Lung (tissue), 12 donors: ENCODE measurements around the gene MDH1. TPM values are rescaled to one million over a fixed set of nuclear protein-coding genes. Genes with fewer than 3 reads are reported as not detected.

Experiments
- ATAC-seq: fragments of 200-7000 bp; cut with Tn5 transposase; one replicate; pipeline ENCODE4 v1.9.1; 2020; ENCODE audit warnings: moderate number of reproducible peaks; ENCODE audit not compliant: insufficient read depth, low FRiP score
- DNase-seq, 3 donors: peaks; one replicate each; pipeline ENCODE4 v3.0.0-alpha.2; 2013 to 2017
- H3K27ac ChIP-seq, 2 donors: one replicate each; pipeline ENCODE4 v1.5.1; 2013; ENCODE audit warnings: mild to moderate bottlenecking in 2 of 2, moderate library complexity in 2 of 2, control low read depth in 1 of 2, inconsistent platforms in 1 of 2, low read depth in 1 of 2, low read length in 1 of 2
- H3K27me3 ChIP-seq, 3 donors: one replicate each; pipeline ENCODE4 v1.5.1; 2013; ENCODE audit warnings: low read length in 2 of 3; ENCODE audit not compliant: control insufficient read depth in 3 of 3, insufficient read depth in 3 of 3
- H3K36me3 ChIP-seq, 4 donors: one replicate each; pipeline ENCODE4 v1.5.1; 2013; ENCODE audit warnings: low read length in 4 of 4, mild to moderate bottlenecking in 1 of 4, moderate library complexity in 1 of 4; ENCODE audit not compliant: control insufficient read depth in 4 of 4, insufficient read depth in 4 of 4
- H3K4me1 ChIP-seq, 5 donors: one replicate each; pipeline ENCODE4 v1.5.1; 2013; ENCODE audit warnings: low read length in 5 of 5, mild to moderate bottlenecking in 2 of 5, moderate library complexity in 1 of 5; ENCODE audit not compliant: control insufficient read depth in 5 of 5, insufficient read depth in 5 of 5
- H3K4me3 ChIP-seq: one replicate; pipeline ENCODE4 v1.5.1; 2013; ENCODE audit warnings: mild to moderate bottlenecking, control low read depth, moderate library complexity
- H3K9ac ChIP-seq, 2 donors: one replicate each; pipeline ENCODE4 v1.5.1; 2013; ENCODE audit warnings: low read length in 2 of 2, control low read depth in 1 of 2; ENCODE audit not compliant: insufficient read depth in 1 of 2
- H3K9me3 ChIP-seq, 4 donors: one replicate each; pipeline ENCODE4 v1.5.1; 2013; ENCODE audit warnings: low read length in 3 of 4, mild to moderate bottlenecking in 1 of 4, moderate library complexity in 1 of 4; ENCODE audit not compliant: control insufficient read depth in 4 of 4, insufficient read depth in 3 of 4
- WGBS, 2 donors: extraction: QIAGEN DNeasy Blood & Tissue Kit; methylation state at CpG; one replicate each; pipeline ENCODE4 v1.1.7; 2013; 5-methylcytosine and 5-hydroxymethylcytosine counted together
- polyA plus RNA-seq, 2 donors: library from polyadenylated mRNA; stranded (reverse); fragments of 200-250 nt; gene quantifications; one replicate each; pipeline ENCODE4 v1.2.1, GENCODE V29; 2013
- total RNA-seq, 2 donors: library from RNA; depleted of rRNA in 1 of 2; stranded (reverse); fragments of >200 nt in 1 of 2; gene quantifications; one replicate each; pipeline ENCODE4 v1.2.1, GENCODE V29; 2014 to 2021
- TF ChIP-seq, protein P1 (sequence below): IDR thresholded peaks from 2 replicates; pipeline ENCODE4 v1.5.1; 2012; ENCODE audit warnings: mild to moderate bottlenecking; ENCODE audit errors: control extremely low read depth, extremely low read depth
- donor health status: control.
- donor health status: control.
- donor health status: Bipolar disorder and iron deficiency.
- donor health status: healthy.
- donor health status: DM: yes; HTN: yes; CAD: no.

The MDH1 gene
- total and polyA plus RNA-seq, 4 donors: 110 to 203 (median 120) TPM

DNA sequence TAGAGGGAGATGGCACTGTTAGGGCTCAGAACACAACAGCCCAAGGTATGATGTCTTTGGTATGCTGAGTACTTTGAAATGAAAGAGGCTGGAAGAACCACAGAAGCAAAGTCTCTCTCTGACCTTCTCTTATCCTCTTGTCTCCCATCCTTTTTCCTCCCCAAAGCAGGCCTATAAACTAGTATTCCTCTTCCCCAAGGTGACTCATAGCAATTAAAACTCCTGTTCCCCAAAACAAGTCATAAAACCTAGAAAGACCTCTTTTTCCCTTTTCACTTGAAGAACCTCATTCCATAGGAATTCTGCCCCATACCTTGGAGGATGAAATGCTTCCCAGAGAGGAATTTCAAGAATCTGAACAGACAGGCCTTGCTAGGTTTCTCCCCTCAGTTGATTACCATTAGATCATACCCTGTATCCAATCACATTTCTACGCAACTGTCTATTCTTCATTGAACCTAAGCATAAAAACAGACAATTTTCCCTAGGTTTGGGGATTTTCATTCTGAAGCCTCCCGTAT is 25.7 kb downstream of the MDH1 start:
- Histone ChIP-seq H3K36me3 (no peaks in the 10 kb centered on the region), H3K4me1 (no peaks in the 10 kb centered on the region), H3K27me3 (no peaks in the 10 kb centered on the region), H3K9me3 (no peaks in the 10 kb centered on the region), H3K4me3 (no peak overlapping the region), H3K27ac (no peak overlapping the region), H3K9ac (no peak overlapping the region)
- no peak for ATAC-seq
- peak in 2 of 3 donors; percentile 6 to 14 for DNase-seq
- WGBS, 2 donors: 88 to 95% methylated on average over 2 of the region's 2 CpGs
- TF ChIP-seq, protein P1, sequence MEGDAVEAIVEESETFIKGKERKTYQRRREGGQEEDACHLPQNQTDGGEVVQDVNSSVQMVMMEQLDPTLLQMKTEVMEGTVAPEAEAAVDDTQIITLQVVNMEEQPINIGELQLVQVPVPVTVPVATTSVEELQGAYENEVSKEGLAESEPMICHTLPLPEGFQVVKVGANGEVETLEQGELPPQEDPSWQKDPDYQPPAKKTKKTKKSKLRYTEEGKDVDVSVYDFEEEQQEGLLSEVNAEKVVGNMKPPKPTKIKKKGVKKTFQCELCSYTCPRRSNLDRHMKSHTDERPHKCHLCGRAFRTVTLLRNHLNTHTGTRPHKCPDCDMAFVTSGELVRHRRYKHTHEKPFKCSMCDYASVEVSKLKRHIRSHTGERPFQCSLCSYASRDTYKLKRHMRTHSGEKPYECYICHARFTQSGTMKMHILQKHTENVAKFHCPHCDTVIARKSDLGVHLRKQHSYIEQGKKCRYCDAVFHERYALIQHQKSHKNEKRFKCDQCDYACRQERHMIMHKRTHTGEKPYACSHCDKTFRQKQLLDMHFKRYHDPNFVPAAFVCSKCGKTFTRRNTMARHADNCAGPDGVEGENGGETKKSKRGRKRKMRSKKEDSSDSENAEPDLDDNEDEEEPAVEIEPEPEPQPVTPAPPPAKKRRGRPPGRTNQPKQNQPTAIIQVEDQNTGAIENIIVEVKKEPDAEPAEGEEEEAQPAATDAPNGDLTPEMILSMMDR: no peak

DNA sequence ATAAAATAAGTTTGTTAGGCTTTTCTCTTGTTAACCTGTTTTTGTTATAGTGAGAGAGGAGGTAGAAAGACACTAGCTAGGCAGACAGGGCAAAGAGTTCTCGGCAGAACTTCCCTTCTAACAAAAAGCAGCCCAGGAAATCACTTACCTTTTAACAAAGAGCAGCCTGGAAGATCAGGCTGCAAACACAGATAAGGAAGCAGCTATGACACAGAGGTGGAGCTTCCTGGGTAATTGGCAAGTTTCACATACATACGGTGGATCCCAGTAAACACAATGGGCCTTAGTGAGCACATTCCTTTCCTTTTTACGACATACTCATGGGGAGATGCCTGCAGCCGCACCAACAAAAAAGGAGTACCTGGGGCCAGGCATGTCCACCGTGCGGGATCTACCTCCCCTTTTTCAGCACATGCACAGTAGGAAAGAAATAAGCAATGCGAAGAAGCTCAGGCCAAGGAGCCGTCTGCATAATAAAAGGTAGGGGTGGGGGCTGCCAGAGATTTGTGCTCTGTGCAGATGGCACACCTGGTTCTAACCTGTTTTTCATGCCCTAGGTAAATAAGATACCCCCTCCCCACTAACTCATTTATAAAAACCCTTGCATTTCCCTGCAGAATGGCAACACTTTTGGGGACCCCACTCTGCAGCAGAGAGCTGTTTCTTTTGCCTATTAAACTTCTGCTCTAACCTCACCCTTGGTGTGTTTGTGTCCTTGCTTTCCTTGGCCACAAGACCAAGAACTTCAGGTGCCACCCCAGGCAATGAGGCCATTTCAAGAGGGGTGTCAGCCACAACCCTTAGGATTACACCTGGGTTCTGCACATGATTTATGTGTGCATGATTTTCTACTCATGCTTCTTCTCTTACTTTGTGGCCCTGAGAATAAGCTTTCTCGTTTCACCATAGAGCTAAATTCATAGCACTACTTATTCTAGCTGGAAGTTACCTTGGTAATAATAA is 26.5 kb downstream of the MDH1 start:
- H3K27me3 ChIP-seq: no peaks in the 10 kb centered on the region
- peak in 1 of 3 donors; percentile 2 for DNase-seq
- no peak overlapping the region for H3K9ac ChIP-seq
- ATAC-seq: no peak
- no peaks in the 10 kb centered on the region for H3K9me3 ChIP-seq
- no peak overlapping the region for H3K27ac ChIP-seq
- H3K4me3 ChIP-seq: no peak overlapping the region
- H3K4me1 ChIP-seq: no peaks in the 10 kb centered on the region
- TF ChIP-seq, protein P1: no peak
- H3K36me3 ChIP-seq: no peaks in the 10 kb centered on the region
- WGBS, 2 donors: 64 to 81% methylated on average over 9 of the region's 9 CpGs

DNA sequence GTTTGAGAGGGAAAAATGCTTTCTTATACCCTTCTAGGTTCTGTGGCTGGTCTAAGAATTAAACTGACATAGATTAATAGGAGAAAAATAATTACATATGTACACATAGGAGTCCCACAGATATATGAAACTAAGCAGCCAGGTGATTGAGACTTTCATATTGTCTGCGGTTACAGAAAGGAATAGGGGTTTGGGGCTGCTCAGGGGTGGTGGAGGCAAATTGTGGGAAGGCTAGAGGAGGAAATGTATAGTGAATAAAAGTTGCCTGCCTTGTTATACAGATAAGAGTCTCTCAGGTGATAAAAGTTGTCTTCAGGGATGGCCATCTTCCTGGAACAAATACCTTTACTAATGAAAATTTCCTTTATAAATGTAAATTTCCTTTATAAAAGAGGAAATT is 28.6 kb downstream of the MDH1 start:
- no peak for DNase-seq
- Histone ChIP-seq H3K9ac (no peak overlapping the region), H3K36me3 (no peaks in the 10 kb centered on the region), H3K4me1 (no peaks in the 10 kb centered on the region), H3K27ac (no peak overlapping the region), H3K9me3 (no peaks in the 10 kb centered on the region), H3K4me3 (no peak overlapping the region), H3K27me3 (no peaks in the 10 kb centered on the region)
- TF ChIP-seq, protein P1: no peak
- no peak for ATAC-seq
- WGBS, 2 donors: 70 to 76% methylated on average over 1 of the region's 1 CpG
